Spleen (tissue), 7 donors: ENCODE results near the gene SERPINA10.

Experiments used
- CTCF ChIP-seq, 11 experiments: fragments of 200-600 bp in 7 of 11; fragments of 450-650 bp in 4 of 11; sonication (generic) in 4 of 11; IDR thresholded peaks in 8 of 11; conservative IDR thresholded peaks in 3 of 11; 1 replicate in 7 of 11; 2 replicates in 4 of 11; pipeline versions ENCODE4 v1.4.0 to v1.8.0; 2016 to 2021; ENCODE audit warnings: antibody characterized with exemption in 11 of 11, inconsistent platforms in 4 of 11, mild to moderate bottlenecking in 1 of 11
- POLR2AphosphoS5 ChIP-seq, 3 donors: sonication (generic); formaldehyde crosslinking; IDR thresholded peaks; one replicate each; pipeline ENCODE4 v1.5.1; 2017; ENCODE audit warnings: antibody characterized with exemption in 3 of 3
- donor health status: DM: no; HTN: no; CAD: no; lungs with moderate emphysema.
- donor health status: DM: no; HTN: no; CAD: no.
- donor health status: DM: no; HTN: no; CAD: no.

- TF ChIP-seq POLR2AphosphoS5 (IDR thresholded peaks at IDR 0.05), result no peak
- no peak for TF ChIP-seq CTCF (IDR thresholded peaks at IDR 0.05 in 8 of 11, conservative IDR thresholded peaks at IDR 0.05 in 3 of 11)
Measured at GRCh38 chr14:94321421-94322271, 28.6 kb upstream of the SERPINA10 start.
